GM19328 (cell line): ENCODE data around the gene KNCN.

Source experiments
- ATAC-seq: cut with Tn5 transposase; IDR thresholded peaks from one replicate; pipeline ENCODE4 v1.9.1; 2021; ENCODE audit warnings: mild to moderate bottlenecking, moderate library complexity; ENCODE audit not compliant: unreplicated experiment

Gene KNCN

DNA sequence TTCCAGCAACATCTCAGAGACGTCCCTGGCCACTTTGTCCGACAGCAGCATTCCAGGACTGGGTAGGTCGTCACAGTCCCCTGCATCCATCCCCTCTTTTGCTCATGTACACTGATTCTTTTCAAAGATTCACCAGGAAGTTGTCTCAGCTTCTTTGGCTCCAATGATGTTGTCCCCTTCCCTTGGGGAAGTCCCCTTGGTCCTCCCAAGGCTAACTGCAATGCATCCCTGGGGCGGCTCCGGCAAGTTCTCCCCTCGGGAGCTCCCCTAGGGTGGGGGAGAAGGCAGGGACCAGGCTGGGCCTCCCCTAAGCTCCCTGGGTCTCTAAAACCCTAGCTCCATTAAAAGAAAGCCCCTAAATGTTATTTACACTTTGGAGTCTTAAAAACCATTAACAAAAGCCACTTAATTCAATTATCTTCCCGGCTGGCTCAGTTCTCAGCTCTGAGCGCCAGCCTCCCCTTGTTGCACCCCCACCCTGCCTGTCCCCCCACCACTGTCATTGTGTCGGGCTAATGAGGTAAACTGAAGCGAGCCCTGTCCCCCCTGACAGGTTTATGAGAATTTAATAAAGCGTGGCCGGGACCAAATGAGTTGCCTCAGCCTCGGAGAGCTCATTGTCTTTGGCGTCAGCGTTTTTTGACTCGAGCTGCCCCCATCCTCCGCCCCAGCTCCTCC lies 25.3 kb downstream of the KNCN start:
- ATAC-seq, result no peak

DNA sequence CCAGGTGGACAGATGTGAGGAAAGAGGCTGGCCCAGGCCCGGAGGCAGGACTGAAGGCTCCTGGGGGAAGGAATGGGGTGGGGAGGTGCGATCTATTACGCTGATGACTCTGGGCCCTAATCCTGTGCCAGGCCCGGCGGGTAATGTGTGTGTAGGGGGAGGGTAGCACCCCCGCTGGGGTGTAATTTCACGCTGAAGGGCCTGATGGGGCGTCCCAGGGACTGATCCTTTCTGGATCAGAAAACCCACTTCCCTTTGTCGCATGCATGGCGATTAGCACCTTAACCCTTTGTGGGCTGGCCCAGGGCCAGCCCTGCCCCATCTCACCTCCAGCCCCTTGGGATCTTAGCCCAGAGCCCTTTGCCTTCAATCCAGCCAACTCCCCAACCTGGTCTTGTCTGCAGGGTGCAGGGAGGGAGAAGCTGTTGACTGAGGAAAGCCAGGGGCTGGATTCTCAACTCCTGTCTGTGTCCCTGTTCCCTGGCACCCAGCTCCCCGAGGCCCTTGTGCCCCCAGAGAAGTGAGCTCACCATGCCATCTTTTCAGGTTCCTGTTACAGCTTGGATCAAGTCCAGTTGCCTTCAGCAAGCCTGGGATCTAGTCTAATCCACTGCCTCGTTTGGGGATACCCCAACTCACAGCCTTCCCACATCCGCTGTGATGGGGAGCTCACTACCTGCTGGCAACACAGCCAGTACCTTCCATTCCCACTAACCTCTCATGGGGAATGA lies 26.0 kb downstream of the KNCN start:
- ATAC-seq, result no peak

- no peak for ATAC-seq
Observed at GRCh38 chr1:46524843-46525242, 26.6 kb downstream of the KNCN start.

DNA sequence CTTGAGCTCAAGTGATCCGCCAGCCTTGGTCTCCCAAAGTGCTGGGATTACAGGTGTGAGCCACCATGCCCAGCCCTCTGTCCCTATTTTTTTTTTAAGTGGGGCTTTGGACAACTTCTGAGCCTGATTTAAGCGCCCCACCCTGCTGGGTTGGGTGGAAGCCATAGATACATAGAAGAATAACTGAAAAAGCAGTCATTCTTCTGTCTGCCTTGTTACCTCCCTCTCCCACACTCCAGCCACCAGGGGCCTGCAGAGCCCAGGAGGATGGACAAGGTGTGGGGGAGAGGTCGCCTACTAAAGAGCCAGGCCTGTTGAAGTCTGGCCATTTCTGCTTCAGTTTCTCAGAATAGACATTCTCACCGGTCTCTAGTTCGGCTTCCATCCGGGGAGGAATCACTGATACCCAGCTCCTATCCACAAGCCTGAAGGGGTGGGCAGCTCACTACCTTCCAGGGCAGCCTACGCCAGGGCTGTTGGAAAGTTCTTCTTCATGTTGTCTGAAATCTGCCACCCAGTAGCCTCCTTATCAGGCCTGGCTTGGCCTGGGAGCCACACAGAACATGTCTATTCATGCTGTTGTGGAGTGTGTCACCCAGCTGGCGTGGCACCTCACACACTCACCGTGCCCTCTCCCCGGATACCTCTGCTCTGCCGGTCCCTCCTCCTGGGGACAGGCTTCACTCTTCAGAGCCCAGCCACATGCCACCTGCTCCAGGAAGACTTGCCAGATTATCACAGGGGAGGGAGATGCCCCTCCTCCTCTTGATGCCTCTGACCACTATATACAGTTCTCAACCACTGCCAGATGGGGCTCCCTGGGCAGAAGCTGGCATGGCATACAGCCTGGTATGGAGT lies 27.7 kb downstream of the KNCN start:
- no peak for ATAC-seq

GRCh38 chr1:46522969-46523320 lies 28.5 kb downstream of the KNCN start:
- no peak for ATAC-seq

GRCh38 chr1:46522184-46522968 lies 29.1 kb downstream of the KNCN start:
- no peak for ATAC-seq

DNA sequence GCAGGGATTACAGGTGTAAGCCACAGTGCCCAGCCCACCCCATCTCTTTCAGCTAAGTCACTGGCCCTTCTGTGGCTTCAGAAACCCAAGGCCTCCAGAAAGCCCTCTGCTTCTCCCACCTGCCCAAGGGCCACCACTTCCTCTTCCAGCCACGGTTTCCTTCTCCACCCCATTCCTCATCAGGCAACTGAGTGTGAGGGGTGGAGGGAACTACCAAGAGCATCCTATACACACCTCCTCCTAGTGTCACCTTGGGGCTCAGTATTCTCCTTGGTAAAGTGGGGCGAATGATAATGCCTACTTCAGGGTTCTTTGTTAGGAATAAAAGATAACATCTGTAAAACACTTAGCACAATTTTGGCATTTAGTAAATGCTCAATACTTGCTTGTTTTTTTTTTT lies 30.0 kb downstream of the KNCN start:
- ATAC-seq, result no peak

DNA sequence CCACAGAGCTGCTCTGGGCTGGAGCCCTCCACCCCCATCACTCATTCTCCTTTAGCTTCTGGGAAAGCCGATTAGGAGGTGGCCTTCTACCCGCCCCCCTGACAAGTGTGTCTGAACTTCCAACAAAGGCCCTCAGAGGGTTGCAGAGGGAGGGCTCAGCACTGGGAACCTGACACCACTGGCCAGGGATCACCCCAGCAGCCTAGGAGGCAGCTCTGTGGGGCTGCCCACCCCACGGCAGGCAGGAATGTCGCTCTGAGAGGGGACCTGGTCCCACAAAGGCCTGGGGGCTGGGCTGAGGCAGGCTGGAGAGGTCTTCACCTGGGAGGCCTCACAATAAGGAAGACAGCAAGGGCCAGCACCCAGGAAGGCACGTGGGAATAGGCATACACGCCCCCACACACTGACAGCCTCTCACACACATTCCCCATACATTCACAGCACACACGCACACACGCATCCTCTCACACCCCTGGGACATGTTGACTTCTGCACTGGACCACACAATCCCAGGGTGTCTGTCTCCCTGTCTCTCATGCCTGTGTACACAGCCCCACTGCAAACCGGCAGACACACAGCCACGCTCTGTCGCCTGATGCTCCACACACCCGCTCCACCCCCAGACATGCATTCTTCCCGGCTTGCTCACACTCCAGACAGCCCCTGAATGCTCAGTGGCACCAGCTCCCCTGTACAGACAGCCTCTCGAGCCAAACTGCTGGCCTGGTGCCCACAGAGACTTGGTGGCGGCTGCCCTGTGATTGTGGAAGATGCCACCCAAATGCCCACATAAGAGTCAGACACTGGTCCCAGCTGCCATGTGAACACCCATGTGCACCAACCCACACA lies 31.2 kb downstream of the KNCN start:
- no peak for ATAC-seq

DNA sequence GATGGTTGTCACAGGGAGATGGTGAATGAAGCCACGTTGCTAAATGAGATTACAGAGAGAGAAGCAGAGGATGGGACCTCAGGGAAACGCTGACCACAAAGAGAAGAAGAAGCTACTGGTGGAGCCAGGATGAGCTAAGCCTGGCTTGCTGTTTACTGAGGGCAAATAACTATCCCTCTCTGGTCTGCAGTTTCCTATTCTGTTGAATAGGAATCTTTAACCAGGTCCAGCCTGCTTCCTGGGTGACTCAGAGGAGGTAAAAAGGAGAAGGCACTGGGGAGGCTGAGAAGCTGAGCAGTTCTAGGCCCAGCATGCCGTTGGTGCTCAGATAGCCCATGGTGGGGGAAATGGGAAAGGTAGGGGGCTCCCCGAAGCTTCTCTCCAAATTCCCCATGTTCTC lies 32.2 kb downstream of the KNCN start:
- ATAC-seq, result no peak

- ATAC-seq, result no peak
Observed at GRCh38 chr1:46517932-46518498, 33.4 kb downstream of the KNCN start.

GRCh38 chr1:46517010-46517600 lies 34.3 kb downstream of the KNCN start:
- no peak for ATAC-seq

GRCh38 chr1:46516200-46516950 lies 35.1 kb downstream of the KNCN start:
- no peak for ATAC-seq

DNA sequence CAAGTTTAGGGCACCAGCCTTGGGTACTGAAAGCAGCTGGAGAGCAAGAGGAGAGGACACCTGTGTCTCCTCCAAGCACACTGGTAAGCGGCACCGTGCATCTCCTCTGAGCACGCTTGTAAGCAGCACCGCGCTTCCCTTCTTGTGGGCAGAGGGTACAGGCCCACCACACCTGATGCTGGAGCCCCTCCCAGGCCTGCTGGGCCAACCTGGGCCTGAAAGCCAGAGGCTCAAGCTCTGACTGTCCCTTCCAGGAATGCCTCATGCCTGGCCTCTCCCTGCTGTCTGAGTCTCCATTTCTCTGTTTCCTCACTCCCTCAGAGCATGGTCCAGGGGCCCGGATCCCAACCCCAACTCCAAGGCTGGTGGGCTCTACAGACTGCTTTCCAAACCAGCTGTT lies 35.9 kb downstream of the KNCN start:
- no peak for ATAC-seq

DNA sequence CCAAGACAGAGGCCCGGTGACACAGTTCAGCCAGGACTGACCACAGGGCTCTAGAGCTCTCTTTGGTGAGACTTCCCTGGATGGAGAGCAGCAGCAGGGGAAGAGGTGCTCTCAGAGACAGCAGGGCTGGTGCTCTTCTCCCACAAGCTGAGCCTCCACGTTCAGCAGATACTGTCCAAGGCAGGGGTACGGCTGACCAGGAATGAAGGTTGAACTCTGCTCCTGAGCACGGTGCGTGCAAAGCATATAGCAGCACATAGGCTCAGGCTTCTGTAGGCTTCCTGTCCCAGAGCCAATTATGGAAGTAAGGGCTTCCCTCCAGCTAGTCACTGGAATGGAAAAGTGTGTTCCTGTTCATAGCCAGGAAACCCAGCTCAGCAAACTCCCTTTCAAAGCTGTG lies 37.9 kb downstream of the KNCN start:
- no peak for ATAC-seq

- ATAC-seq, result no peak
Observed at GRCh38 chr1:46512792-46513190, 38.7 kb downstream of the KNCN start.

- no peak for ATAC-seq
Observed at GRCh38 chr1:46512135-46512791, 39.2 kb downstream of the KNCN start.

DNA sequence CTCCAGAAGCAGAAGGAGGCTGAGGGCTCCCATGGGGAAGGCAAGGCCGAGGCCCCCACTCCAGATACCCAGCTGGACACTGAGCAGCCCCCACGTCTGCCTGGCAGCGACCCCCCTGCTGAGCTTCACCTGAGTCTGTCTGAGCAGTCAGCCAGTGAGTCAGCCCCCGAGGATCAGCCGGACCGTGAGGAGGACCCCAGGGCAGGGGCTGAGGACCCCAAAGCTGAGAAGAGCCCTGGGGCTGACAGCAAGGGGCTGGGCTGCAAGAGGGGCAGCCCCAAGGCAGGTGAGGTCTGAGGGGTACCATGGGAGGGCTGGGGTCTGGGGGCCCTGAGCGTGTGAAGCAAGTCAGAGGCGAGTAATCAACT lies 40.5 kb downstream of the KNCN start:
- no peak for ATAC-seq

- no peak for ATAC-seq
Observed at GRCh38 chr1:46510341-46510997, 41.0 kb downstream of the KNCN start.
